IMR-90 (cell line): ENCODE data around the gene ZNF639. TPM values are rescaled to one million over a fixed set of nuclear protein-coding genes. Genes with fewer than 3 reads are reported as not detected.
A peak's percentile ranks its signal among the peaks of the same experiment; 100 is the strongest.

Experiments used
- ATAC-seq: fragments of 200-7000 bp; cut with Tn5 transposase; 2 replicates; pipeline ENCODE4 v1.9.1; 2020; ENCODE audit warnings: low read depth, mild to moderate bottlenecking, moderate library complexity
- BruUV-seq: library from RNA; stranded (reverse); fragments of 400-500 nt; replicated peaks from 2 replicates; lab custom pipeline; 2021; lab: Mats Ljungman, UMichigan
- CTCF ChIA-PET: fragments of 300-600 bp; formaldehyde crosslinking; extraction: SDS; loops from one replicate; lab custom pipeline; 2021; ENCODE audit warnings: antibody characterized with exemption; lab: Yijun Ruan, JAX
- POLR2A ChIA-PET: fragments of 300-600 bp; sonication (Branson Sonifier 250); formaldehyde crosslinking; loops from one replicate; lab custom pipeline; 2022; ENCODE audit warnings: antibody characterized with exemption; ENCODE audit not compliant: unreplicated experiment; lab: Charles Lee
- DNase-seq: peaks from one replicate; pipeline ENCODE4 v3.0.0; 2013
- H2AFZ ChIP-seq: replicated peaks from 2 replicates; pipeline ENCODE3; 2013; ENCODE audit warnings: low read length, mild to moderate bottlenecking; ENCODE audit not compliant: poor library complexity
- H2AK5ac ChIP-seq: 2 replicates; pipeline ENCODE4 v1.6.1; 2013; ENCODE audit warnings: low read depth, low read length, inconsistent platforms
- H2AK9ac ChIP-seq: replicated peaks from 2 replicates; pipeline ENCODE3; 2013; ENCODE audit warnings: mild to moderate bottlenecking, low read depth, low read length, moderate library complexity; ENCODE audit not compliant: poor library complexity
- H2BK120ac ChIP-seq: 2 replicates; pipeline ENCODE4 v1.6.1; 2013; ENCODE audit warnings: low read depth, low read length, inconsistent platforms
- H2BK15ac ChIP-seq: 3 replicates; pipeline ENCODE4 v1.6.1; 2013; ENCODE audit warnings: low read depth, low read length, inconsistent platforms
- H2BK20ac ChIP-seq: 2 replicates; pipeline ENCODE4 v1.6.1; 2013; ENCODE audit warnings: low read depth, mild to moderate bottlenecking, inconsistent platforms, low read length, moderate library complexity
- H2BK5ac ChIP-seq: 2 replicates; pipeline ENCODE4 v1.6.1; 2013; ENCODE audit warnings: mild to moderate bottlenecking, low read depth, low read length, inconsistent platforms; ENCODE audit not compliant: poor library complexity, severe bottlenecking
- H3K14ac ChIP-seq: replicated peaks from 2 replicates; pipeline ENCODE4 v1.6.1; 2013; ENCODE audit warnings: low read depth, low read length, inconsistent platforms
- H3K18ac ChIP-seq: 2 replicates; pipeline ENCODE4 v1.6.1; 2013; ENCODE audit warnings: low read depth, low read length, control low read depth
- H3K23ac ChIP-seq: 2 replicates; pipeline ENCODE4 v1.6.1; 2013; ENCODE audit warnings: low read depth, low read length, inconsistent platforms
- H3K27ac ChIP-seq: 2 replicates; pipeline ENCODE4 v1.5.1; 2013; ENCODE audit warnings: mild to moderate bottlenecking, control low read depth, low read length; ENCODE audit not compliant: insufficient read depth
- H3K27me3 ChIP-seq: 2 replicates; pipeline ENCODE4 v1.6.1; 2013; ENCODE audit warnings: low read length; ENCODE audit not compliant: control insufficient read depth, insufficient read depth
- H3K36me3 ChIP-seq: 2 replicates; pipeline ENCODE4 v1.6.1; 2013; ENCODE audit warnings: low read length, mixed read lengths; ENCODE audit not compliant: control insufficient read depth, insufficient read depth
- H3K4ac ChIP-seq: 2 replicates; pipeline ENCODE4 v1.6.1; 2013; ENCODE audit warnings: low read depth, low read length, inconsistent platforms
- H3K4me1 ChIP-seq: 2 replicates; pipeline ENCODE4 v1.6.1; 2013; ENCODE audit warnings: low read length, mixed read lengths; ENCODE audit not compliant: control insufficient read depth, insufficient read depth
- H3K4me2 ChIP-seq: 2 replicates; pipeline ENCODE4 v1.6.1; 2013; ENCODE audit warnings: low read depth, mild to moderate bottlenecking, control low read depth, low read length, moderate library complexity
- H3K4me3 ChIP-seq: 2 replicates; pipeline ENCODE4 v1.5.1; 2013; ENCODE audit warnings: low read depth, mild to moderate bottlenecking, control low read depth, low read length, moderate library complexity; ENCODE audit not compliant: insufficient read depth
- H3K56ac ChIP-seq: 2 replicates; pipeline ENCODE4 v1.6.1; 2013; ENCODE audit warnings: low read length, inconsistent platforms; ENCODE audit not compliant: insufficient read depth; ENCODE audit errors: extremely low read depth
- H3K79me1 ChIP-seq, 2 experiments: 2 replicates each; pipeline ENCODE4 v1.6.1; 2013; ENCODE audit warnings: low read length in 2 of 2, inconsistent platforms in 1 of 2, low read depth in 1 of 2
- H3K9ac ChIP-seq: 2 replicates; pipeline ENCODE4 v1.6.1; 2013; ENCODE audit warnings: low read depth, low read length, control low read depth
- H3K9me1 ChIP-seq: 2 replicates; pipeline ENCODE4 v1.6.1; 2013; ENCODE audit warnings: low read length, inconsistent platforms; ENCODE audit not compliant: insufficient read depth
- H3K9me3 ChIP-seq: 2 replicates; pipeline ENCODE4 v1.6.1; 2013; ENCODE audit warnings: low read length; ENCODE audit not compliant: control insufficient read depth, insufficient read depth
- H4K20me1 ChIP-seq: 2 replicates; pipeline ENCODE4 v1.6.1; 2013; ENCODE audit warnings: low read length, inconsistent platforms; ENCODE audit not compliant: insufficient read depth
- H4K5ac ChIP-seq: 2 replicates; pipeline ENCODE4 v1.6.1; 2013; ENCODE audit warnings: mild to moderate bottlenecking, low read depth, low read length, control low read depth
- H4K8ac ChIP-seq, 2 experiments: 2 replicates each; pipeline ENCODE4 v1.6.1; 2013; ENCODE audit warnings: low read depth in 2 of 2, low read length in 2 of 2, control low read depth in 1 of 2, inconsistent platforms in 1 of 2
- H4K91ac ChIP-seq: 2 replicates; pipeline ENCODE4 v1.6.1; 2013; ENCODE audit warnings: low read depth, low read length, inconsistent platforms; ENCODE audit not compliant: insufficient read depth
- BHLHE40 ChIP-seq: fragments of 150-350 bp; IDR thresholded peaks from 2 replicates; pipeline ENCODE4 v1.6.1; 2016; ENCODE audit warnings: mild to moderate bottlenecking, low read depth, low read length
- MAFK ChIP-seq: IDR thresholded peaks from 2 replicates; pipeline ENCODE4 v1.6.1; 2012; ENCODE audit warnings: low read depth, low read length, improper control_type of control experiment
- NFE2L2 ChIP-seq: fragments of 150-350 bp; IDR thresholded peaks from 2 replicates; pipeline ENCODE4 v1.6.1; 2016; ENCODE audit warnings: low read depth, mild to moderate bottlenecking, low read length
- RAD21 ChIP-seq: IDR thresholded peaks from 2 replicates; pipeline ENCODE4 v1.6.1; 2012; ENCODE audit warnings: low read length, improper control_type of control experiment
- RCOR1 ChIP-seq: IDR thresholded peaks from 2 replicates; pipeline ENCODE4 v1.6.1; 2012; ENCODE audit warnings: mild to moderate bottlenecking, low read length, improper control_type of control experiment; ENCODE audit not compliant: insufficient replicate concordance
- SMC3 ChIP-seq: fragments of 150-350 bp; IDR thresholded peaks from 2 replicates; pipeline ENCODE4 v1.6.1; 2016; ENCODE audit warnings: low read depth, mild to moderate bottlenecking, antibody characterized with exemption, low read length, moderate library complexity
- USF2 ChIP-seq: fragments of 150-350 bp; IDR thresholded peaks from 2 replicates; pipeline ENCODE4 v1.6.1; 2017; ENCODE audit warnings: mild to moderate bottlenecking, antibody characterized with exemption, low read length, low read depth
- WGBS, 2 experiments: methylation state at CpG; one replicate each; pipeline versions ENCODE4 v1.1.5 to v1.1.7; 2013; ENCODE audit warnings: missing lambda C conversion rate in 2 of 2; ENCODE audit not compliant: insufficient read length in 1 of 2; ENCODE audit errors: extremely low coverage in 2 of 2; 5-methylcytosine and 5-hydroxymethylcytosine counted together
- dilution Hi-C: fragments of 300-500 bp; cut with HindIII; formaldehyde crosslinking; loops from one replicate; pipeline ENCODE4 v1.14.3; 2018; ENCODE audit warnings: low sequenced_read_pairs; ENCODE audit not compliant: unreplicated experiment
- in situ Hi-C: fragments of 300-500 bp; cut with MboI; formaldehyde crosslinking; loops from 3 replicates; pipeline ENCODE4 v1.14.3; 2019; ENCODE audit warnings: low sequenced_read_pairs, inconsistent platforms, mixed read lengths
- intact Hi-C: fragments of 100-400 bp; cut with micrococcal nuclease; formaldehyde crosslinking; loops from 2 replicates; pipeline ENCODE4 v1.10.0; 2022
- polyA plus RNA-seq, 3 experiments: library from polyadenylated mRNA; depleted of rRNA; stranded (reverse); fragments of >200 nt; gene quantifications; 2 replicates each; pipeline ENCODE4 v1.2.3, GENCODE V29; 2012; ENCODE audit warnings: low replicate concordance in 1 of 3
- total RNA-seq: library from RNA; depleted of rRNA; stranded (reverse); fragments of >200 nt; gene quantifications from 2 replicates; pipeline ENCODE4 v1.2.3, GENCODE V29; 2012

The ZNF639 gene
- total and polyA plus RNA-seq, 2 of the 4 experiments (the other 2 are of a cell fraction), result 15.9 to 50.5 TPM

GRCh38 chr3:179279837-179280236 is 43.0 kb upstream of the ZNF639 start:
- H3K9me3 ChIP-seq, result no peaks in the 10 kb centered on the region

More at GRCh38 chr3:179279837-179280236, 43.0 kb upstream of the ZNF639 start:
- H3K27ac ChIP-seq, result no peak overlapping the region
- dilution Hi-C loops, result loop anchor here (25.0 kb wide), 1 partner anchor 168 kb away; no protein-coding TSS in a partner anchor
- no peak overlapping the region for H2BK15ac ChIP-seq
- no peak overlapping the region for H2BK5ac ChIP-seq
- H3K36me3 ChIP-seq, result no peaks in the 10 kb centered on the region
- intact Hi-C loops, result loop anchor here (10.0 kb wide), 1 partner anchor 855 kb away; no protein-coding TSS in a partner anchor
- DNase-seq (no peak), ATAC-seq (no peak)
- WGBS, 2 experiments, result no CpG with 5 or more reads among the region's 1 CpG
- H4K20me1 ChIP-seq, result no peaks in the 10 kb centered on the region
- in situ Hi-C loops, result no loop called here
- no peak overlapping the region for H2AK5ac ChIP-seq
- CTCF ChIA-PET, result interaction anchor here (0.6 kb wide), 1 partner anchor 215 kb away, joined by 3 read pairs; no protein-coding TSS in a partner anchor
- no peaks in the 10 kb centered on the region for H3K4me1 ChIP-seq
- H3K56ac ChIP-seq, result no peak overlapping the region
- no TSS peak for BruUV-seq
- no peak overlapping the region for H4K5ac ChIP-seq
- H3K4me3 ChIP-seq, result no peak overlapping the region
- H3K23ac ChIP-seq, result no peak overlapping the region
- no peaks in the 10 kb centered on the region for H3K79me1 ChIP-seq
- H3K14ac ChIP-seq, result no peak overlapping the region
- TF ChIP-seq RCOR1, result no peak
- no peak for TF ChIP-seq NFE2L2
- TF ChIP-seq MAFK, result peak; percentile 95
- no peak for TF ChIP-seq USF2
- TF ChIP-seq RAD21, result no peak
- no peak for TF ChIP-seq SMC3
- TF ChIP-seq BHLHE40, result no peak
- no peak overlapping the region for H2AK9ac ChIP-seq
- H3K4ac ChIP-seq, result no peak overlapping the region
- no peaks in the 10 kb centered on the region for H3K9me1 ChIP-seq
- H3K18ac ChIP-seq, result no peak overlapping the region
- H3K4me2 ChIP-seq, result no peak overlapping the region
- H4K8ac ChIP-seq, result no peak overlapping the region
- peaks cover 4% of the 10 kb centered on the region; the same call in 1 of the 2 replicates for H3K27me3 ChIP-seq
- H4K91ac ChIP-seq, result no peak overlapping the region
- no peak overlapping the region for H2BK120ac ChIP-seq
- POLR2A ChIA-PET, result no interaction called here
- no peak overlapping the region for H2AFZ ChIP-seq
- H3K9ac ChIP-seq, result no peak overlapping the region
- H2BK20ac ChIP-seq, result no peak overlapping the region
